ENCODE results near the gene TOLLIP. TPM values are rescaled to one million over a fixed set of nuclear protein-coding genes. Genes with fewer than 3 reads are reported as not detected.

The TOLLIP gene
- total RNA-seq, 1 experiment from 2014 or later: 53.4 TPM

DNA sequence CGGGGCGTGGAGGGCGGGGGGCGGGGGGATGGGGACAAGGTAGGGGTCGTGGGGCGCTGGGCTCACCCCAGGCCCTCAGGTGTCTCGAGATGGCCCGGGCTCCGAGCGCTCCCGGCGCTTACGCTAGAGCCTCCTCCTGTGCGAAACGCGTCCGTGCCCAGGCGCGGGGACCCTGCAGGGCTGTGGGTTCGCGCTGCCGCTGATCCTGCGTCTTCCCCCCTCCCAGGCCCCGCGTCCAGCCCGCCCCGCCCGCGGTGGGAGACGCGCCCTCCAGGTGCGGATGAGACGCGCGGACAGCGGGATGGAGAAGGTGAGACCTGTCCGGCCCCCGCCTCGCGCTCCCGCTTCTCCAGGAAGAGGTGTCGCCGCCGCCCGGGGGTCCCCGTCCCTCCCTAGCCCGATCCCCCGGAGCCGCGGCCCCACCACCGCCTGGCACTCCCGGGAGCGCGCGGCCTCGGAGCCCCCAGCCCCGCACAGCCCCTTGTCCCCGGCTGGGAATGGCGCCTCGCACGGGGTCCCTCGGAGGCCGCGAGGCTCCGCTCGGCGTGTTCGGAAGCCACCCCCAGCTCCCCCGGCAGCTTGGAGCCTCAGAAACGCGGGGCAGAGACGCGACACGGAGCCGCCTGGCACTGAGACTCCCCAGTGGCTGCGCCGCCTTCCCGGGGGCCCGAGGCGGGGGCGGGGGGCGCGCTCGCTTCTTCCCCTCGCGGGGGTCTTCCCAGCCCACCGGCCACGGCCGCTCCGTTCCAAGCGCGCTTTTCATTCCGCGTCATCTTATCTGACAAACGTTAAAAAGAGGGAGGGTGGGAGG lies 27.6 kb upstream of the TOLLIP start:
- BruUV-seq (replicated peaks): no TSS peak
- H3K27ac Mint-ChIP-seq (ENCODE audit: unreplicated experiment): no peak overlapping the region
- H3K27me3 Mint-ChIP-seq (ENCODE audit: unreplicated experiment): no peaks in the 10 kb centered on the region
- DNase-seq: no peak
- no peaks in the 10 kb centered on the region for H3K4me1 Mint-ChIP-seq (ENCODE audit: low read depth, unreplicated experiment)
- peak overlapping the region; percentile 24 for H3K4me3 Mint-ChIP-seq (ENCODE audit: low read depth, unreplicated experiment)
- H3K9me3 Mint-ChIP-seq (ENCODE audit: low read depth, unreplicated experiment): peaks cover 9% of the 10 kb centered on the region
- H3K36me3 Mint-ChIP-seq (ENCODE audit: insufficient read depth, unreplicated experiment): peaks cover 18% of the 10 kb centered on the region
- CTCF ChIA-PET: no interaction called here
- TF ChIP-seq CTCF (IDR thresholded peaks at IDR 0.05; ENCODE audit: unreplicated experiment): no peak
- intact Hi-C loops (cut with micrococcal nuclease; ENCODE audit: unreplicated experiment): no loop called here

DNA sequence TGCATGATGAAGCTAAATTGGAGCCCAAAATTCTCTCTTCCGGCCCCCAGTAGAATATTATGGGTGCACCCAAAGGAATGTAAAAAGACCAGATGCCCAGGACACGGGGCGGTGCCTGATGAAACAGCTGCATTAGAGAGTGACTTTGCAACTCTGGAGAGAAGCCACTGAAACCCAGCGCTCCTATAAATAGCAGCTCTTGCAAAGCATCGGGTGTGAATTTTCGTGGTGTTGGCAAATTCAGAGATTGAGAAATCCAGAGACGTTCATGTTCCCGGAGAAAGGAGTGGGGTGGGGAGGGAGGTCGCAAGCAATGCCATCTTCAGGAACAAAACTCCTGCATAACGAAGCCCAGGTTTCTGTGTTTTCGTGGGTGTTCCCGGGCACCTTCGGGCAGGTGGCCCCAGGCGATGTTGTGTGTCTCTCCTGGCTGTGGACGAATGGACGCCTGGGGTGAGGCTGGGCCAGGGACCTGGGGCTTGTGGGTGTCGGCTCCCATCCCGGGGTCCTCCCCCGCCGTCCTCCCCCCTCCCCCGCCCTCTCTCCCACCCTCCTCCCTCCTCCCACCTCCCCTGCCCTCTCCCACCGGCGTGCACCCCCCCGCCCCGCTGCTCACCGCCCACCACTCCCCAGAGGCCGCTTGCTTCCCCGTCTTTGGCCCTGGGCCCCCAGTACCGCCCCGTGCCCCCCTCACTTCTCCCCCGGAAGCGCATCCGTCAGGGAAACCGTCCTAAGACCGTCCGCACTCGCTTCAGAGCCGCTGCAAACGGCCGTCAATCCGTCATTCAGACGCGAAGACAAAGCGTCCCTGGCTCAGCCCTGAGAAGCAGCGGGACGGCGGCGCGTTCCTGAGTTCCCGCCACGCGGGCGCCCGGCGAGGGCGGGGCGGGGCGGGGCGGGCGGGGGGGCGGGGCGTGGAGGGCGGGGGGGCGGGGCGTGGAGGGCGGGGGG lies 26.7 kb upstream of the TOLLIP start:
- Mint-ChIP-seq H3K9me3 (ENCODE audit: low read depth, unreplicated experiment) (peaks cover 9% of the 10 kb centered on the region), H3K36me3 (ENCODE audit: insufficient read depth, unreplicated experiment) (peaks cover 18% of the 10 kb centered on the region), H3K4me3 (ENCODE audit: low read depth, unreplicated experiment) (peak overlapping the region; percentile 35), H3K4me1 (ENCODE audit: low read depth, unreplicated experiment) (no peaks in the 10 kb centered on the region), H3K27me3 (ENCODE audit: unreplicated experiment) (no peaks in the 10 kb centered on the region), H3K27ac (ENCODE audit: unreplicated experiment) (no peak overlapping the region)
- intact Hi-C loops (cut with micrococcal nuclease; ENCODE audit: unreplicated experiment): no loop called here
- CTCF ChIA-PET: no interaction called here
- TF ChIP-seq CTCF (IDR thresholded peaks at IDR 0.05; ENCODE audit: unreplicated experiment): no peak
- DNase-seq: no peak
- no TSS peak for BruUV-seq (replicated peaks)

- intact Hi-C loops (cut with micrococcal nuclease; ENCODE audit: unreplicated experiment): no loop called here
- H3K27me3 Mint-ChIP-seq (ENCODE audit: unreplicated experiment): no peaks in the 10 kb centered on the region
- BruUV-seq (replicated peaks): no TSS peak
Observed at GRCh38 chr11:1335264-1335810, 25.9 kb upstream of the TOLLIP start.

More at GRCh38 chr11:1335264-1335810, 25.9 kb upstream of the TOLLIP start:
- H3K9me3 Mint-ChIP-seq (ENCODE audit: low read depth, unreplicated experiment): peaks cover 9% of the 10 kb centered on the region
- peaks cover 18% of the 10 kb centered on the region for H3K36me3 Mint-ChIP-seq (ENCODE audit: insufficient read depth, unreplicated experiment)
- no peak for DNase-seq
- peak overlapping the region; percentile 35 for H3K4me3 Mint-ChIP-seq (ENCODE audit: low read depth, unreplicated experiment)
- no peak for TF ChIP-seq CTCF (IDR thresholded peaks at IDR 0.05; ENCODE audit: unreplicated experiment)
- CTCF ChIA-PET: no interaction called here
- H3K27ac Mint-ChIP-seq (ENCODE audit: unreplicated experiment): no peak overlapping the region
- H3K4me1 Mint-ChIP-seq (ENCODE audit: low read depth, unreplicated experiment): no peaks in the 10 kb centered on the region
